Gastrocnemius medialis (tissue), 4 donors: ENCODE measurements around the gene VPS41.

ENCODE experiments used
- CTCF ChIP-seq, 5 experiments: fragments of 450-650 bp in 3 of 5; fragments of 200-600 bp in 2 of 5; sonication (generic) in 2 of 5; IDR thresholded peaks in 4 of 5; conservative IDR thresholded peaks in 1 of 5; 1 replicate in 4 of 5; 2 replicates in 1 of 5; pipeline ENCODE4 v1.5.1; 2016 to 2019; ENCODE audit warnings: antibody characterized with exemption in 5 of 5, mild to moderate bottlenecking in 3 of 5, moderate library complexity in 3 of 5
- POLR2A ChIP-seq, 2 donors: fragments of 450-650 bp; IDR thresholded peaks; one replicate each; pipeline ENCODE4 v1.6.1; 2017; ENCODE audit warnings: antibody characterized with exemption in 2 of 2, mild to moderate bottlenecking in 2 of 2, moderate library complexity in 2 of 2

GRCh38 chr7:38851321-38851720 lies 57.7 kb downstream of the VPS41 start:
- TF ChIP-seq CTCF (IDR thresholded peaks at IDR 0.05 in 4 of 5, conservative IDR thresholded peaks at IDR 0.05 in 1 of 5): no peak
- no peak for TF ChIP-seq POLR2A (IDR thresholded peaks at IDR 0.05)
